GM18499 (cell line): Measurements from ENCODE around the gene HMCN2.

Experiments
- ATAC-seq: cut with Tn5 transposase; IDR thresholded peaks from one replicate; pipeline ENCODE4 v1.9.1; 2021; ENCODE audit warnings: moderate number of reproducible peaks; ENCODE audit not compliant: insufficient read depth, unreplicated experiment

Gene HMCN2

DNA sequence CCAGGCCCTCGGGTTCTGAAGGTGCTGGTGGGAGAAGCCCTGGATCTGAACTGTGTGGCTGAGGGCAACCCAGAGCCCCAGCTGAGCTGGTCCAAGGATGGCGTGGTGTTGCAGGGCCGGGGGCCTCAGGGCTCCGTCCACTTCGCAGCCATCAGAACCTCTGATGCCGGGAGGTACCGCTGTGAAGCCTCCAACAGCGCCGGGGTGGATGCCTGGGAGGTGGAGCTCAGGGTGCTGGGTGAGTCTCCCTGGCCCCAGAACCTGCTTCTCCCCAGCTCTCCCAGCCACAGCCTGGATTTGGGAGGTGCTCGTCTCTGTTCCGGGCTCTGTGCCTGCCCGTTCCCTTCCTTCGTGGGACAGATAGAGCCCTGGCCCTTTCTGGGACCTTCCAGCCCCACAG is 75.6 kb downstream of the HMCN2 start:
- ATAC-seq = no peak

DNA sequence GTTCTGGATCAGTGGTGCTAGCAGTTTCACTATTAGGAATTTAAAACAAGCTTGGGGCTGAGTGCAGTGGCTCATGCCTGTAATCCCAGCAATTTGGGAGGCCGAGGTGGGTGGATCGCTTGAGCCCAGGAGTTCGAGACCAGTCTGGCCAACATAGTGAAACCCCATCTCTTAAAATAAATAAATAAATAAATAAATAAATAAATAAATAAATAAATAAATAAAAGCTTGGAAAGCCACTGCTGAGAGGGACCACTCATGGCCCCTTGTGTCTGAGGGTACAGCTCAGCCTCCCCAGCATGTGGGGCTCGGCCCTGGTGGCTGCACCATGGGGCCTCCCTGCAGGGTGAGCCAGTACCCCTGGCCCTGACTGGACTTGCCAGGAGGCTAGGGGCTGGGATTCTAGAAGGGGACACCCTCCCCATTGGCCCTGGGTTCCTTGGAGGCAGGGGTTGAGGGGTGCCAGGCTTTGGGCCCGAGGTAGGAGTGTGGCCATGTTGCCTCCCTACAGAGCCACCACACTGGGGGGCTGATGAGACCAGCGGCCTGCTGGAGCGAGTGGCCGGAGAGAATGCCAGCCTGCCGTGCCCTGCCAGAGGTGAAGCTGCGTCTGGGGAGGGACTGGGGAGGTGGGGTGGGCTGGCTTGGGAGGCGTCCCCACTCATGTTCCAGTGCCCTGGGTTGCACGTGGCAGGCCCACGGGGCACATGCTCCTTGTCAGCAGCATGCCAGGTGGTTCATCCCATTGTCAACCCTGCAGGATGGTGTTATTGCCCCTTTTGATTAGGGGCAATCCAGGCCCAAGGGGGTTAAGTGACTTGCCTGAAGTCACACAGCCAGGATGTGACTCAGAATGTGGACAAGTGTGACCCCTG is 76.5 kb downstream of the HMCN2 start:
- no peak for ATAC-seq

DNA sequence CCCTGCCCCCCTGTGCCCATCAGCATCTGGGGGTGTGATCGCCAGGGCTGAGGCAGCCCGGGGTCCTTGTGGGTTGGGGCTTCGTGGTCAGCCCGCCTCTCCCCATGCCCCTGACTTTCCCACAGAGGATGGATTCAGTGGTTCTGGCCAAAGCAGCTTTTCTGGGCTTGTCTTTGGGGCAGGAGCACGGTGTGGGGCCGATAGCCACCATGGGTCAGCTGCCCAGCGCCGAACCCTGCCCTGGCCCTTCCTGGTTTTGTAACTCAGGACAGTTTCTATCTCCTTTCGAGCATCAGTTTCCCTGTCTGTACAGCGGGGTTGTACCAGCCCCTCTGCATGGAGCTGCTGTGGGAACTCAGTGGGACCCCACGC is 77.1 kb downstream of the HMCN2 start:
- no peak for ATAC-seq

DNA sequence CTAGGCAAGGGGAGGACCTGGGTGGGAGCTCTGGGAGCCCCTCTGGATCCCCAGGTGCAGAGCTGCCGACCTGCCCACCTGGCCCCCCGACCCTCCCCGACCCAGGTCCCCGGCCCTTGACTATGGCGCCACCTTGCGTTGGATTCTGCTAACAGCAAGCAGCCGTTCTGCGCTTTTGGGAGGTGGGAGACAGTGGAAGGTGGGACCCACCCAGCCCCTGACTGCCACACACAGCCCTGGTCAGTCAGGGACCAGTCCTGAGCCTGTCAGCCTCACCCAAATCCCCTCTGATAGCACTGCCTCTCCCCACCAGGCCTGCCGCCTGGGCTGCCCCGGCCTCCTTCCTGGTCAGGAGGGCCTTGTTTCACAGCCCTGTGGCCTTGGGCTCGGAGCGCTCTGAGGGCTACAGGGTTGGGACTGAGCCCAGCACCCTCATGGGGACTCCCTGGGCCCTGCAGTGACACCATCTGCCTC is 77.9 kb downstream of the HMCN2 start:
- no peak for ATAC-seq

DNA sequence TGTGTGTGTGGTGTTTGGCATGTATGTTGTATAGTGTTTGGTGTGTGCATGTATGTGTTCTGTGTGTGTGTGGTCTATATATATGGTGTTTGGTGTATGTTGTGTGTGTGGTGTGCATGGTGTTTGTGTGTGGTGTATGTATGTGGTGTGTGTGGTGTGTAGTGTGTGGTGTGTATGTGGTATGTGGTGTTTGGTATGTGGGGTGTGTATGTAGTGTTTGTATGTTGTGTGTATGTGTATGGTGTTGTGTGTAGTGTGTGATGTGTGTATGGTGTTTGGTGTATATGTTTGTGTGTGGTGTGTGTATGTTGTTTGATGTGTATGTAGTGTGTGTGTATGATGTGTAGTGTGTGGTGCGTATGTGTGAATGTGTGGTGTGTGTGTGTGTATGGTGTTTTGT is 78.8 kb downstream of the HMCN2 start:
- no peak for ATAC-seq

DNA sequence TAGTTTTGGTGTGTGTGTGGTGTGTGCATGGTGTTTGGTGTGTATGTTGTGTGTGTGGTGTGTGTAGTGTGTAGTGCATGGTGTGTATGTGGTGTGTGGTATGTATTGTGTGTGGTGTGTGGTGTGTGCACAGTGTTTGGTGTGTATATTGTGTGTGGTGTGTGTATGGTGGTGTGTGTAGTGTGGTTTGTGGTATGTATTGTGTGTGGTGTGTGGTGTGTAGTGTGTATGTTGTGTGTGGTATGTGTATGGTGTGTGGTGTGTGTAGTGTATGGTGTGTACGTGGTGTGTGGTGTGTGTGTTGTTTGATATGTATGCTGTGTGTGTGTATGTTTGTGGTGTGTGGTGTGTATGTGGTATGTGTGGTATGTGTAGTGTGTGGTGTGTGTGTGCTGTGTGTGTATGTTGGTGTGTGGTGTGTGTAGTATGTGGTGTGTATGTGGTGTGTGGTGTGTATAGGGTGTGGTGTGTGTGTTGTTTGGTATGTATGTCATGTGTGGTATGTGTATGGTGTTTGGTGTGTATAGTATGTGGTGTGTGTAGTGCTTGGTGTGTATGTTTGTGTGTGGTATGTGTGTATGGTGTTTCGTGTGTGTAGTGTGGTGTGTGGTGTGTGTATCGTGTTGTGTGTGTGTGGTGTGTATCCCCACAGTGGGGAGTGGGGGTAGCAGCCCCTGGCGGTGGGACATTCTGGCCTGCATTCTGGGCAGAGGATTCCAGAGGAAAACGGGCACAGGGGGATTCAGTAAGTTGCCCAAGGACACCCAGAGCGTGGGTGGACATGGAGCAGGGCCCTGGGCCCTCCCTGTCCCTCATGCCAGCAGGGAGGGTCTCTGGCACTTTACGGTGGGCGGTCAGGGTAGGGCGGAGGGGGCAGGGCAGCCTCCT is 79.7 kb downstream of the HMCN2 start:
- ATAC-seq = no peak

DNA sequence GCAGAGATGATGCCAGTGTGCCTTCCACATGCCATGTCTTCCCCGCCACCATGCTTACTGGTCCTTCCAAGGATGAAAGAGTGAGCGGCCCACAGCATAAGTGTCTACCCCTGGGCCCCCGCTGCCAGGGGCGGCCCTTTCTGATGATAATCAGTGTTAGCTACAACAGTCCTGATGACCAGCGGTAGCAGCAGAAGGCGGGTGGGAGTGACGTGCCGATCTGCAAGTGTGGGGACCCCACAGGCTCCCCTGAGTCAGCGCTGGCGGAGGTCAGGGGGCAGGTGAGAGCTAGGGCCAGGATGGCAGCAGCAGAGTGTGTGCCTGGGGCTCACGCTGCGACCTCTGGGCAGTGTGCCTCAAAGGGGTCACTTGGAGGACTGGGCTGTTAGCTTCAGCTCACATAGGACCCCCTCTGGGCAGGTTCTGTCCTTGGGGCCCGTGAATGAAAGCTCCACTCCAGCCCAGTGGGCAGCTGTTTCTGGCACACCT is 80.4 kb downstream of the HMCN2 start:
- no peak for ATAC-seq

DNA sequence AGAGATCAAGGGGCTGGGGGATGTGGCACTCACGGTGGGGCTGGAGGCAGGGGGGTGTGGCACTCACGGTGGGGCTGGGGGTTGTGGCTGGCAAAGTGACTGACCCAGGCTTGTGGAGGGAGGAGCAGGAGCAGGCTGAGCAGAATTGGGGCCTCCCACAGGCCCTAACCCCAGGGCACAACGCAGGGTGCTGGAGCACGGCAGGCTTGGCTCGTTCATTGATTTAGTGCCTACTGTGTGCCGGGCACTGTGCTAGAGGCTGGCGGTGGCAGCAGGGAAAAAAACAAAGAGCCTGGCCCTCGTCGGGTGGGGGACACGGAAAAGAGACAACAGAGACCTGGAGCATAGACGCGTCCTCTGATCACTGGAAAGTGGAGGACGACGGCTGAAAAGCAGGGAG is 80.9 kb downstream of the HMCN2 start:
- ATAC-seq = no peak

DNA sequence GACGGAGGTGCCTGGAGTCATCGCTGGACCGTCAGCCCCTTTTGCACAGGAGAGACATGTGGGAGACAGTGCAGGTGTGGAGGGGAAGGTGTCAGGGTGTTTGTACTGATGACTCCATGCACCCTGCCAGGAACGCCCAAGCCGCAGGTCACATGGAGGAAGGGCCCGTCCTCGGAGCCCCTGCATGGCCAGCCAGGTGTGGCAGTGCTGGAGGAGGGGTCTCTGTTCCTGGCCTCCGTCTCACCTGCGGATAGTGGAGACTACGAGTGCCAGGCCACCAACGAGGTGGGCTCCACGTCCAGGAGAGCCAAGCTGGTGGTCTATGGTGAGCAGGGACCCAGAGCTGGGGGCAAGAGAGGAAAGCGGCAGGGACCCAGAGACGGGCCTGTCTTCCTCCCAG is 81.5 kb downstream of the HMCN2 start:
- no peak for ATAC-seq

DNA sequence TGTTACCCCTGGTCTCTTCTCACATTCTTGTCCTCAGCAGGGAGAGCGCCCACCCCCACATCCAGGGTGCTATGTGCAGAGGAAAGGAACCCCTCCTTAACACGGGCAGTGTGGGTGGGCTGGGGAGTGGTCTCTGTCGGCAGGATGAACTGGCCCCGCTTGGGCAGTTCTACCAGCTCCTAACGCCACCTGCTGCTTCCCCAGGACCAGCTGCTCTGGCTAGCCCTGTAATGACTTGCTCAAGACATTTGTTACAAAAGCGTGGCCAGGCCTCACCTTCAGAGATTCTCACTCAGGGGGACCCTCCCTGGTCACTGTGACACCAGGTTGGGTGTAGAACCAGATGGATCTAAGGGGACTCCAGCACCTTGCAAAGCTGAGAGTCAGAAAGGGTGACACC is 82.4 kb downstream of the HMCN2 start:
- no peak for ATAC-seq

DNA sequence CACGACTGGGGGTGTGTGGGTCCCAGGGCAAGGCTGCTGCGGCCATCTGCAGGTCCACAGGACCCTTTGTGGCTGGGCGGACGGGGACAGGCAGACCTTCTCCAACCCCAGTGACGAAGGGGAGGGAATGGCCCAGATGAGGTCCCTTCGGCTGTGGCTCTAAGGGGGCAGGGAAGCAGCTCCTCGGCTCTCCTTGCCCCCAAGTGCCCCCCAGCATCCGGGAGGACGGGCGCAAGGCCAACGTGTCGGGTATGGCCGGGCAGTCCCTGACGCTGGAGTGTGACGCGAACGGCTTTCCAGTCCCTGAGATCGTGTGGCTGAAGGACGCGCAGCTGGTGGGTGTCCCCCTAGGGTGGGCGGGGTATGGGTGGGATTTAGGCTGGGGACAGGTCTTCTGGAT is 82.8 kb downstream of the HMCN2 start:
- ATAC-seq = no peak

DNA sequence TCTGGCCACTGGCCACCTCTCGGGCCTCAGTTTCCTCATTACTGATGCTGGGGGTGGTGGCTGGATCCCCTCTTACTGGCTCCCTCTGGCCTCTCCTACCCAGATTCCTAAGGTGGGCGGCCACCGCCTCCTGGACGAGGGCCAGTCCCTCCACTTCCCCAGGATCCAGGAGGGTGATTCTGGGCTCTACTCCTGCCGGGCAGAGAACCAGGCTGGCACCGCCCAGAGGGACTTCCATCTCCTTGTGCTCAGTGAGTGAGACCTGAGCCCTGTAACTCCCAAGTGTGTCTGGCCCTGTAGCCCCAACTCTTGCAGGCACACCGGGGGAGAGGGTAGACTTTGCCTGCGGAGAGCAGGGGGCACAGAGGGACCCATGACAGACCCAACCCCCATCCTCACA is 83.3 kb downstream of the HMCN2 start:
- ATAC-seq = no peak

DNA sequence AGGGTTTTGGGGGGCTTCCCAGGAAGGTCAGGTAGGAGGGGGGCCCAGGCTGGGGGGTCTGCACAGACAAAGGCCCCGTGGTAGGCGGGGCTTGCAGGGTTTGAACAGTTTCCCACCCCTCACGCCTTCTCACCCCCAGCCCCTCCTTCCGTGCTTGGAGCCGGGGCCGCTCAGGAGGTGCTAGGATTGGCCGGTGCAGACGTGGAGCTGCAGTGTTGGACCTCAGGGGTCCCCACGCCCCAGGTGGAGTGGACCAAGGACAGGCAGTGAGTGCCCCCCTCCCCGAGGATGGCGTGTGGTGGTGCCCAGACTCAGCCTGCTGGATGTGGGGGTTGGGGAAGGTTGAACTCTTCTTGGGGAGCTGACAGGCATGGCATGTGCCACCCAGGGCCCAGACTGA is 83.8 kb downstream of the HMCN2 start:
- ATAC-seq = no peak

DNA sequence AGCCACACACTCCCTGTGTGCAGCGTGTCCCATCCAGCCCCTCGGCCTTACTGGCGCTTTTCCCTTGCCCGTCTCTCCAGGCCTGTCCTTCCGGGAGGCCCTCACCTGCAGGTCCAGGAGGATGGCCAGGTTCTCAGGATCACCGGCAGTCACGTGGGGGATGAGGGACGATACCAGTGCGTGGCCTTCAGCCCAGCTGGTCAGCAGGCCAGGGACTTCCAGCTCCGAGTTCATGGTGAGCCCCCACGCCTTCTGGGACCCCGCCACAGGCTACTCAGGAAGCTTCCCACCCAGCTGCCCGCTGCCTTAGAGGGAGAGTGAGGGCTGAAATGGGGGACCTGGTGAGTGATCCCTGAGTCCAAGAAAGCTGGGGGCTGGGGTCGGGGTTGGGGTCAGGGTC is 85.8 kb downstream of the HMCN2 start:
- no peak for ATAC-seq

DNA sequence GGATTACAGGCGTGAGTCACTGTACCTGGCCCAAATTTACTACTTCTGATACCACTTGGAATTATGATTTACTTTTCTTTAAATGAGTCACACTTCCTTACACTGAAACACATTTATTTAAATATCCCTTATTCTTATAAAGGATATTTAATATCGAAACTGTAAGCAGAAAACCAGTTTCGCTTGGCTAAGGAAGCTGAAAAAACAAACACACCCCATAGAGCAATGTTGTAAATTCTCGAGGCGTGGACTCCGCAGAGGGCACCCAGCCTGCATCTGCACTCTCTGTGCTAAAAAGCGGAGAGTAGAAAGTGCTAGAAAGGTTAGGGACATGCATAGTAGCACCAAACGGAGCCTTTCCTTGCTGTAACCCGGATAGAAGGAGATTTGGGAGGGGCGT is 86.5 kb downstream of the HMCN2 start:
- no peak for ATAC-seq

DNA sequence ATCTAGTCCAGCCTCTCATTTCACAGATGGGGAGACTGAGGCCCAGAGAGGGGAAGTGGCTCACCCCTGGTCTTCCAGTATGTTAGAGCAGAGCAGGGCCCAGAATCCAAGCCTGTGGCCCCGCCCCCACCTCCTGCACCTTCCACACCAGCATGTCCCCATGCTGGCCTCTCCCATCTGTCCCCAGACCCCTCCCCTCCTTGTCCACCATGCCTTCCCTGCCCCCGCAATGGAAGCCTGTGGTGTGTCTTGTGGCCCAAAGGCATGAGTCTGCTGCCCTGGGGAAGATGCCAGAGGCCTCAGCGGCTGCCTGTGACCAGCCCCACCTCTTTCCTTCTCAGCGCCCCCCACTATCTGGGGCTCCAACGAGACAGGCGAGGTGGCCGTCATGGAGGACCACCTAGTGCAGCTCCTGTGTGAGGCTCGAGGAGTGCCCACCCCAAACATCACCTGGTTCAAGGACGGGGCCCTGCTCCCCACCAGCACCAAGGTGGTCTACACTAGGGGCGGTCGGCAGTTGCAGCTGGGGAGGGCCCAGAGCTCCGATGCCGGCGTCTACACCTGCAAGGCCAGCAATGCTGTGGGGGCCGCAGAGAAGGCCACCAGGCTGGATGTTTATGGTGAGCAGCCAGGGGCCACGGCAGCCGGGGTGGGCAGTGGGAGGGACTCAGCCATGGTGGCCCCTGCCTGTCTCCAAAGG is 87.2 kb downstream of the HMCN2 start:
- no peak for ATAC-seq

DNA sequence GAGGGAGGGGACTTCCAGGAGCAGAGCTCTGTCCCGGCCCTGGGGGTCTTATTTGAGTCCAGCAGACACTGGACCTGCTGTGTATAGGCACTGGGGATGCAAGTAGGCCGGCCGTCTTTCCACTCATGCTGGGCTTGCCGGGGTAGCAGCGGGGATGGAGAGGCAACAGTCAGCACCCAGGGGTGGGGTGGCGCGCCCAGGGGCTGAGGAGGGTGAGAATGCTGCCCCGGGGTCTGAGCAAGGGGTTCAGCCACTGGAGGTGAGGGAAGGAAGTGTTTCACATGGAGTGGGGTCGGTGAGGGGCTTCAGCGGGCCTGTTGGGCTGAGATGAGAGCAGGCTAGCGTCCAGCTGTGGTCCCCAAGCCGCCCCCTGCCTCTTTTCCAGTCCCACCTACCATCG is 88.8 kb downstream of the HMCN2 start:
- no peak for ATAC-seq

DNA sequence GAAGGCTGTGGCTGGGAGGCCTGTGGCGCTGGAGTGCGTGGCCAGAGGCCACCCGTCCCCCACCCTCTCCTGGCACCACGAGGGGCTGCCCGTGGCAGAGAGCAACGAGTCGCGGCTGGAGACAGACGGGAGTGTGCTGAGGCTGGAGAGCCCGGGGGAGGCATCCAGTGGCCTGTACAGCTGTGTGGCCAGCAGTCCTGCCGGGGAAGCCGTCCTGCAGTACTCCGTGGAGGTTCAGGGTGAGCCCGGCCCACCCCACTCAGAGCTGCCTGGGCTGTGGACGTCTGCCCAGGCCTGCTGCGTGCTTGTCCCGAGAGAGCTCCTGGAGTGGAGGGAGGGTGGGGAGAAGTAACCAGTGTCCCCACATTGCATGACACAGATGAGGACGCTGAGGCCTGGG is 89.2 kb downstream of the HMCN2 start:
- no peak for ATAC-seq

DNA sequence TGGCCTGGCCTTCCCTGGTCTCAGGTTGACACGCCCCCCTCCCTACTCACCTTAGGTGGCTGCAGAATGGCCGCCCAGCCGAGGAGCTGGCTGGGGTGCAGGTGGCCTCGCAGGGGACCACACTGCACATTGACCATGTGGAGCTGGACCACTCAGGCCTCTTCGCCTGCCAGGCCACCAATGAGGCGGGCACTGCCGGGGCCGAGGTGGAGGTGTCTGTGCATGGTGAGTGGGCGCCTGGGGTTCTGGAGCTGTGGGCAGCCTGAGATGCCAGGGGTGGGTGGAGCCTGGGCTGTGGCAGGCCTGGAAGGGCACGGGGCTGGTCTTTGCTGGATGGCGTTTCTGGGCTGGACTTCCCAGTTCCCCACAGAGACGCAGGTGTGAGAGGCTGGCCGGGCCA is 90.5 kb downstream of the HMCN2 start:
- no peak for ATAC-seq

DNA sequence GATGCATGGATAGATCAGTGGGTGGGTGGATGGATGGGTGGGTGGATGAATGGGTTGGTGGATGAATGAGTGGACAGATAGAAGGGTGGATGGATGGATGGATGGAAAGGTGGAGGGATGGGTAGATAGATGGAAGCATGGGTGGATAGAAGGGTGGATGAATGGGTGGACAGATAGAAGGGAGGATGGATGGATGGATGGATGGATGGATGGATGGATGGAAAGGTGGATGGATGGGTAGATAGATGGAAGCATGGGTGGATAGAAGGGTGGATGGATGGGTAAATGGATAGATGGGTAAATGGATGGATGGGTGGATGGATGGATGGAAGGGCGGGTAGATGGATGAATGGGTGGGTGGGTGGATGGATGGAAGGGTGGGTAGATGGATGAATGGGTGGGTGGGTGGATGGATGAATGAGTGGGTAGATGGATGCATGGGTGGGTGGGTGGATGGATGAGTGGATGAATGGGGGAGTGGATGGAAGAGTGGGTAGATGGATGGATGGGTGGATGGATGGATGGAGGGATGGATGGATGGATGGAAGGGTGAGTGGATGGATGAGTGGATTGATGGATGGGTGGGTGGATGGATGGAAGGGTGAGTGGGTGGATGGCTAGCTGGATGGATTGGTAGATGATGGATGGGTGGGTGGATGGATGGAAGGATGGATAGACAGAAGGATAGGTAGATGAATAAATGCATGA is 91.5 kb downstream of the HMCN2 start:
- ATAC-seq = no peak
